HG02798 (cell line): ENCODE data around the gene EPYC.

Experiments
- ATAC-seq: cut with Tn5 transposase; IDR thresholded peaks from one replicate; pipeline ENCODE4 v1.9.1; 2021; ENCODE audit warnings: mild to moderate bottlenecking; ENCODE audit not compliant: unreplicated experiment, poor library complexity

EPYC gene

GRCh38 chr12:91004872-91005271, at the start of gene EPYC:
EPYC (minus strand) TSS chr12:91004972; CDS start chr12:91002565, 2,407 bp downstream.
- no peak for ATAC-seq

GRCh38 chr12:91053951-91054715, 49.4 kb upstream of the EPYC start:
- no peak for ATAC-seq

- no peak for ATAC-seq
Measured at GRCh38 chr12:91052026-91052425, 47.3 kb upstream of the EPYC start.

- no peak for ATAC-seq
Measured at GRCh38 chr12:91044586-91044985, 39.8 kb upstream of the EPYC start.

- ATAC-seq, result no peak
Measured at GRCh38 chr12:91043408-91043807, 38.6 kb upstream of the EPYC start.

GRCh38 chr12:91040096-91040755, 35.5 kb upstream of the EPYC start:
- no peak for ATAC-seq

GRCh38 chr12:91037276-91037675, 32.5 kb upstream of the EPYC start:
- ATAC-seq, result no peak

- ATAC-seq, result no peak
Measured at GRCh38 chr12:91033251-91033650, 28.5 kb upstream of the EPYC start.

GRCh38 chr12:91023326-91024004, 18.7 kb upstream of the EPYC start:
- no peak for ATAC-seq

- no peak for ATAC-seq
Measured at GRCh38 chr12:91021076-91021475, 16.3 kb upstream of the EPYC start.

GRCh38 chr12:91019455-91019854, 14.7 kb upstream of the EPYC start:
- no peak for ATAC-seq

GRCh38 chr12:91017511-91018263, 12.9 kb upstream of the EPYC start:
- ATAC-seq, result no peak

- ATAC-seq, result no peak
Measured at GRCh38 chr12:91017043-91017442, 12.3 kb upstream of the EPYC start.

- peak; percentile 89 for ATAC-seq
Measured at GRCh38 chr12:91009319-91009950, 4.7 kb upstream of the EPYC start.

GRCh38 chr12:91007531-91008290, 2.9 kb upstream of the EPYC start:
- ATAC-seq, result peak; percentile 68

- ATAC-seq, result no peak
Measured at GRCh38 chr12:91003737-91004136, 1.0 kb downstream of the EPYC start.

GRCh38 chr12:91001306-91001705, 3.5 kb downstream of the EPYC start:
- no peak for ATAC-seq

- ATAC-seq, result no peak
Measured at GRCh38 chr12:90999966-91000365, 4.8 kb downstream of the EPYC start.

GRCh38 chr12:90999527-90999926, 5.2 kb downstream of the EPYC start:
- no peak for ATAC-seq
